PC-9 (cell line): ENCODE data around the gene SMARCC2. TPM values are rescaled to one million over a fixed set of nuclear protein-coding genes. Genes with fewer than 3 reads are reported as not detected.
A peak's percentile ranks its signal among the peaks of the same experiment; 100 is the strongest.
"Not testable (repeated sequence)": the region's sequence is repeated elsewhere in the genome, so short reads cannot be mapped to it uniquely, and the experiment has no call there.

Source experiments
- BruUV-seq: library from RNA; stranded (reverse); fragments of 400-500 nt; replicated peaks from 2 replicates; lab custom pipeline; 2021; lab: Mats Ljungman, UMichigan
- CTCF ChIA-PET: fragments of 300-600 bp; sonication (Branson Sonifier 250); formaldehyde crosslinking; loops from one replicate; lab custom pipeline; 2022; ENCODE audit warnings: antibody characterized with exemption; lab: Charles Lee
- POLR2A ChIA-PET: fragments of 300-600 bp; sonication (Branson Sonifier 250); formaldehyde crosslinking; loops from one replicate; lab custom pipeline; 2022; ENCODE audit warnings: antibody characterized with exemption; ENCODE audit not compliant: unreplicated experiment; lab: Charles Lee
- DNase-seq, 2 experiments: peaks; one replicate each; pipeline versions ENCODE4 v3.0.0 to v3.0.0-alpha.2; 2015 to 2022; ENCODE audit warnings: mixed read lengths in 1 of 2
- H2AFZ ChIP-seq: fragments of 200-600 bp; sonication (generic); 2 replicates; pipeline ENCODE4 v1.8.1; 2017; ENCODE audit warnings: antibody characterized with exemption
- H3F3A ChIP-seq: fragments of 200-600 bp; sonication (generic); 2 replicates; pipeline ENCODE4 v1.8.1; 2017; ENCODE audit warnings: antibody characterized with exemption, mild to moderate bottlenecking, low read depth; ENCODE audit not compliant: insufficient read depth
- H3K27ac ChIP-seq: fragments of 200-600 bp; sonication (generic); 2 replicates; pipeline ENCODE4 v1.6.1; 2016; ENCODE audit warnings: mixed run types
- H3K27me3 ChIP-seq: fragments of 200-600 bp; sonication (generic); 2 replicates; pipeline ENCODE4 v1.6.1; 2016; ENCODE audit warnings: low read depth, mixed run types; ENCODE audit not compliant: insufficient read depth
- H3K36me3 ChIP-seq: fragments of 200-600 bp; sonication (generic); 2 replicates; pipeline ENCODE4 v1.6.1; 2016; ENCODE audit warnings: low read depth, mixed run types
- H3K4me1 ChIP-seq: fragments of 200-600 bp; sonication (generic); replicated peaks from 2 replicates; pipeline ENCODE4 v1.6.1; 2016; ENCODE audit warnings: mixed run types; ENCODE audit not compliant: insufficient read depth
- H3K4me2 ChIP-seq: fragments of 200-600 bp; sonication (generic); 2 replicates; pipeline ENCODE4 v1.6.1; 2017; ENCODE audit warnings: mixed run types
- H3K4me3 ChIP-seq: fragments of 200-600 bp; sonication (generic); 2 replicates; pipeline ENCODE4 v1.6.1; 2016; ENCODE audit warnings: mixed run types
- H3K79me2 ChIP-seq: fragments of 200-600 bp; sonication (generic); 2 replicates; pipeline ENCODE4 v1.6.1; 2017; ENCODE audit warnings: low read depth, mixed run types
- H3K9me2 ChIP-seq: fragments of 200-600 bp; sonication (generic); 2 replicates; pipeline ENCODE4 v1.8.1; 2017; ENCODE audit warnings: mild to moderate bottlenecking; ENCODE audit not compliant: insufficient read depth
- H3K9me3 ChIP-seq: fragments of 200-600 bp; sonication (generic); 2 replicates; pipeline ENCODE4 v1.8.1; 2016; ENCODE audit warnings: low read depth; ENCODE audit not compliant: insufficient read depth
- H4K20me1 ChIP-seq: fragments of 200-600 bp; sonication (generic); 2 replicates; pipeline ENCODE4 v1.8.1; 2017; ENCODE audit not compliant: insufficient read depth
- EZH2 ChIP-seq: fragments of 200-600 bp; sonication (generic); IDR thresholded peaks from 2 replicates; pipeline ENCODE4 v1.8.0; 2017; ENCODE audit warnings: antibody characterized with exemption, low read depth
- intact Hi-C: fragments of 100-400 bp; cut with micrococcal nuclease; formaldehyde crosslinking; loops from one replicate; pipeline ENCODE4 v1.10.0; 2022; ENCODE audit not compliant: unreplicated experiment
- total RNA-seq: library from RNA; stranded (reverse); gene quantifications from 2 replicates; pipeline ENCODE4 v1.2.3, GENCODE V29; 2021
- TF ChIP-seq, protein P1 (sequence below): fragments of 200-600 bp; sonication (generic); conservative IDR thresholded peaks from 2 replicates; pipeline ENCODE4 v1.6.1; 2017; ENCODE audit warnings: mixed run types, antibody characterized with exemption, mild to moderate bottlenecking, moderate library complexity

SMARCC2 gene
- total RNA-seq, 1 experiment from 2014 or later = 86.4 TPM

DNA sequence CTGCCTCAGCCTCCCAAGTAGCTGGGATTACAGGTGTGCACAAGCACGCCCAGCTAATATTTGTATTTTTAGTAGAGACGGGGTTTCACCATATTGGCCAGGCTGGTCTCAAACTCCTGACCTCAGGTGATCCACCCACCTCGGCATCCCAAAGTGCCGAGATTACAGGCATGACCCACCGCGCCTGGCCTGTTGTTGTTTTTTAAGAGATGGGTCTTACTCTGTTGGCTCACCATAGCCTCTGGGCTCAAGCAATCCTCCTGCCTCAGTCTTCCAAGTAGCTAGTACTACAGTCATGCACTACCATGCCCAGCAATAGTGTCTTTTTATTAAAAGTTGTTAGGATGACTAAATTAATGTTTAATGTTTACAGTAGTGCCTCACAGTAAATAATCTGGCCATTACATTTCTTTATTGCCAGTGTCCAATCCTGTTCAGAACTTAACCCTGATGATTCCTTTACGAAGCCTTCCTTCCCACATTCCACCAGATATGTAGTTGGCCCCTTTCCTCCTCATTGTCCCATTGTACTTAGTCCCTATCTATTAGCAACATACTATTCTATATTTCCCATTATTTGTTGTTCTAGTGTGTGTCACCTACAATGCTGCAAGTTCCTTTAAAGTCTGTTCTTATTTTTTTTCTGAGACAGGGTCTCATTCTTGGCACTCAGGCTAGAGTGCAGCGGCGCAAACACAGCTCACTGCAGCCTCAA, 8.8 kb upstream of the SMARCC2 start:
- Histone ChIP-seq H3K4me3 (no peak overlapping the region), H3K9me2 (no peaks in the 10 kb centered on the region), H3K27ac (no peak overlapping the region), H3K36me3 (no peaks in the 10 kb centered on the region), H3K79me2 (no peaks in the 10 kb centered on the region), H2AFZ (no peak overlapping the region), H3K4me2 (no peak overlapping the region), H3K4me1 (no peaks in the 10 kb centered on the region), H3K27me3 (no peaks in the 10 kb centered on the region), H3F3A (peaks cover 37% of the 10 kb centered on the region; the same call in 1 of the 2 replicates), H4K20me1 (no peaks in the 10 kb centered on the region), H3K9me3 (no peaks in the 10 kb centered on the region)
- no TSS peak for BruUV-seq
- CTCF ChIA-PET = interaction anchor here (0.5 kb wide), 1 partner anchor 50 kb away, joined by 9 read pairs; no protein-coding TSS in a partner anchor
- TF ChIP-seq EZH2 = no peak
- TF ChIP-seq, protein P1, sequence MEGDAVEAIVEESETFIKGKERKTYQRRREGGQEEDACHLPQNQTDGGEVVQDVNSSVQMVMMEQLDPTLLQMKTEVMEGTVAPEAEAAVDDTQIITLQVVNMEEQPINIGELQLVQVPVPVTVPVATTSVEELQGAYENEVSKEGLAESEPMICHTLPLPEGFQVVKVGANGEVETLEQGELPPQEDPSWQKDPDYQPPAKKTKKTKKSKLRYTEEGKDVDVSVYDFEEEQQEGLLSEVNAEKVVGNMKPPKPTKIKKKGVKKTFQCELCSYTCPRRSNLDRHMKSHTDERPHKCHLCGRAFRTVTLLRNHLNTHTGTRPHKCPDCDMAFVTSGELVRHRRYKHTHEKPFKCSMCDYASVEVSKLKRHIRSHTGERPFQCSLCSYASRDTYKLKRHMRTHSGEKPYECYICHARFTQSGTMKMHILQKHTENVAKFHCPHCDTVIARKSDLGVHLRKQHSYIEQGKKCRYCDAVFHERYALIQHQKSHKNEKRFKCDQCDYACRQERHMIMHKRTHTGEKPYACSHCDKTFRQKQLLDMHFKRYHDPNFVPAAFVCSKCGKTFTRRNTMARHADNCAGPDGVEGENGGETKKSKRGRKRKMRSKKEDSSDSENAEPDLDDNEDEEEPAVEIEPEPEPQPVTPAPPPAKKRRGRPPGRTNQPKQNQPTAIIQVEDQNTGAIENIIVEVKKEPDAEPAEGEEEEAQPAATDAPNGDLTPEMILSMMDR = no peak
- POLR2A ChIA-PET = interaction anchor here (0.8 kb wide), 1 partner anchor 29 kb away, joined by 14 read pairs; no protein-coding TSS in a partner anchor
- intact Hi-C loops = loop anchor here (1.0 to 10.0 kb wide), 2 partner anchors 23 to 437 kb away; partner anchors contain the start of genes BAZ2A and RNF41
- DNase-seq = no peak

DNA sequence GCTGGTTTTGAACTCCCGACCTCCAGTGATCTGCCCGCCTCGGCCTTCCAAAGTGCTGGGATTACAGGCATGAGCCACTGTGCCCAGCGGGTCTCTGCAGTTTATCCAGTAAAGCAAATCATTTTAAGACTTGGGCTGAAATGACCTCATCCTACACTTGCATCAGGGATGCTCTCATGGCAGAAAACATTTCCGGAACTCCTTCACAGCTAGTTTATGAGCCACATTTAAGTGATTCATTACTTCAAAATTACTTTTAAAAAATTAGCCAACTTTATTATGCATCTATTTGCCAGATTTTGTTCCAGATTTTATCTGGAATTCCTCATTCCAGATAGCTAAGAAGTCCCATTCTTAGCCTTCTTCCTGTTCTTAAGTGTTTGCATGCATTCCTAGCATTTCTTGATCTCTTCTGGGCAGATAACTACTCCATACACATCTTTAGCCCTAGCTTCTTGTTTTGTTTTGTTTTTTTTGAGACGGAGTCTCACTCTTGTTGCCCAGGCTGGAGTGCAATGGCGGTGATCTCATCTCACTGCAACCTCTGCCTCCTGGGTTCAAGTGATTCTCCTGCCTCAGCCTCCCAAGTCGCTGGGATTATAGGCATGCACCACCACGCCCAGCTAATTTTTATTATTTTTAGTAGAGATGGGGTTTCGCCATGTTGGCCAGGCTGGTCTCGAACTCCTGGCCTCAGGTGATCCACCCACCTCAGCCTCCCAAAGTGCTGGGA, 7.7 kb upstream of the SMARCC2 start:
- not testable (repeated sequence) for H3K4me3 ChIP-seq, H2AFZ ChIP-seq, H3K9me2 ChIP-seq, H3K79me2 ChIP-seq, BruUV-seq, H3K4me1 ChIP-seq, H3K27ac ChIP-seq, H3K27me3 ChIP-seq, H4K20me1 ChIP-seq, H3K9me3 ChIP-seq, H3K36me3 ChIP-seq, H3K4me2 ChIP-seq
- POLR2A ChIA-PET = interaction anchor here (0.5 to 0.9 kb wide), 3 partner anchors 24 to 837 kb away, joined by 3 read pairs; partner anchors contain the start of gene RNF41
- CTCF ChIA-PET = interaction anchor here (0.9 to 1.1 kb wide), 2 partner anchors 25 to 119 kb away, joined by 3 read pairs; partner anchors contain the start of gene RNF41
- intact Hi-C loops = loop anchor here (1.0 to 10.0 kb wide), 2 partner anchors 24 to 438 kb away; partner anchors contain the start of genes BAZ2A and RNF41
- peak; percentile 23 to 88 for DNase-seq
- H3F3A ChIP-seq = peaks cover 36% of the 10 kb centered on the region; the same call in 1 of the 2 replicates

DNA sequence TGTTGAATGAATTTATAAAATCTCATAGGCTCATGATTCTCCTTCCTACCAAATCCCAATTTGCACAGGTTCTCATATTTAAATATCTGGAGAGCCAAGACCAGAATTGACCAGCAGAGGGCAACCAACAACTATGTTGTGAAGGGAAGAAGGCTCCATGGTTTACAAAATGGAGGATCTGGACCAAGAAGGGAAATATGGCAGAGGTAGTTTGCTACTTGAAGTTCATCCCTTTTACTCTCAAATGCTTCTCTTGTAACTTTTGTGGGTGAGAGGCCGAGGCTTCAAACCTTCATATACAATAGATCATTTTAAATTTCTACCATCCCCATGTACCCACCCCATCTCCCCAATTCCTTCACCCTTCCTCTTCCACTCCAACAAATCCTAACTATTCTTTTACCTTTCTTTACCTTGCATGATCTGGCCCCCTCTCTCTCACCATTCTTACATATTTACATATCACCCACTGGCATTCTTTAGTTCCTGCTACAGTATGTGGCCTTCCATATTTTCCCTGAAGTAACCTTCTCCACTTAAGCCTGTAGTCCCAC, 3.8 kb upstream of the SMARCC2 start:
- Histone ChIP-seq H3K4me2 (no peak overlapping the region), H3K9me3 (no peaks in the 10 kb centered on the region), H3F3A (peaks cover 50% of the 10 kb centered on the region; the same call in 1 of the 2 replicates), H3K79me2 (peaks cover 8% of the 10 kb centered on the region), H3K27ac (no peak overlapping the region), H3K36me3 (no peaks in the 10 kb centered on the region), H3K27me3 (no peaks in the 10 kb centered on the region), H4K20me1 (no peaks in the 10 kb centered on the region), H3K4me1 (peaks cover 14% of the 10 kb centered on the region), H3K9me2 (no peaks in the 10 kb centered on the region), H2AFZ (peak overlapping the region; percentile 71), H3K4me3 (no peak overlapping the region)
- ChIA-PET POLR2A (no interaction called here), CTCF (interaction anchor here (0.6 kb wide), 1 partner anchor 93 kb away, joined by 3 read pairs; no protein-coding TSS in a partner anchor)
- peak; percentile 58 to 62 for DNase-seq
- intact Hi-C loops = loop anchor here (1.0 to 10.0 kb wide), 4 partner anchors 31 to 442 kb away; partner anchors contain the start of genes BAZ2A, COQ10A and NABP2
- TF ChIP-seq EZH2 = no peak
- TF ChIP-seq, protein P1 = peak; percentile 86
- no TSS peak for BruUV-seq
